HG03342 (cell line): ENCODE measurements around the gene SLC25A45.

ENCODE experiments used
- ATAC-seq: cut with Tn5 transposase; IDR thresholded peaks from one replicate; pipeline ENCODE4 v1.9.1; 2021; ENCODE audit warnings: mild to moderate bottlenecking, moderate library complexity; ENCODE audit not compliant: unreplicated experiment

SLC25A45 gene

GRCh38 chr11:65382033-65382803, at the start of gene SLC25A45:
Gene SLC25A45, minus strand, starts transcription at chr11:65382646. Its CDS starts 695 bp downstream, at chr11:65381951.
- peak; percentile 56 for ATAC-seq

- no peak for ATAC-seq
Measured at GRCh38 chr11:65431451-65432099, 49.1 kb upstream of the SLC25A45 start.

GRCh38 chr11:65430406-65431217, 48.2 kb upstream of the SLC25A45 start:
- ATAC-seq = no peak

GRCh38 chr11:65429724-65430405, 47.4 kb upstream of the SLC25A45 start:
- no peak for ATAC-seq

- ATAC-seq = no peak
Measured at GRCh38 chr11:65429068-65429681, 46.7 kb upstream of the SLC25A45 start.

- ATAC-seq = no peak
Measured at GRCh38 chr11:65428578-65429067, 46.2 kb upstream of the SLC25A45 start.

- no peak for ATAC-seq
Measured at GRCh38 chr11:65427691-65428577, 45.5 kb upstream of the SLC25A45 start.

- no peak for ATAC-seq
Measured at GRCh38 chr11:65426839-65427690, 44.6 kb upstream of the SLC25A45 start.

- ATAC-seq = no peak
Measured at GRCh38 chr11:65425971-65426838, 43.8 kb upstream of the SLC25A45 start.

GRCh38 chr11:65425105-65425970, 42.9 kb upstream of the SLC25A45 start:
- ATAC-seq = no peak

GRCh38 chr11:65424205-65425104, 42.0 kb upstream of the SLC25A45 start:
- no peak for ATAC-seq

- no peak for ATAC-seq
Measured at GRCh38 chr11:65423516-65424204, 41.2 kb upstream of the SLC25A45 start.

- no peak for ATAC-seq
Measured at GRCh38 chr11:65422633-65423515, 40.4 kb upstream of the SLC25A45 start, which contains the start of gene NEAT1. Gene NEAT1, plus strand, starts transcription at chr11:65422798.
